GM15510 (cell line): ENCODE results near the gene CACNA1D.

Source experiments
- POLR2A ChIP-seq: IDR thresholded peaks from 3 replicates; pipeline ENCODE4 v1.6.1; 2011; ENCODE audit warnings: borderline replicate concordance; ENCODE audit not compliant: insufficient read length; ENCODE audit errors: extremely low read depth

The CACNA1D gene

GRCh38 chr3:53534216-53534615 is 39.8 kb downstream of the CACNA1D start:
- TF ChIP-seq POLR2A = no peak

GRCh38 chr3:53534676-53535400 is 40.4 kb downstream of the CACNA1D start:
- TF ChIP-seq POLR2A = no peak

- no peak for TF ChIP-seq POLR2A
Observed at GRCh38 chr3:53536282-53536681, 41.9 kb downstream of the CACNA1D start.

- no peak for TF ChIP-seq POLR2A
Observed at GRCh38 chr3:53544357-53544756, 49.9 kb downstream of the CACNA1D start.

GRCh38 chr3:53545310-53545995 is 51.0 kb downstream of the CACNA1D start:
- TF ChIP-seq POLR2A = no peak

- no peak for TF ChIP-seq POLR2A
Observed at GRCh38 chr3:53545996-53546359, 51.6 kb downstream of the CACNA1D start.

- TF ChIP-seq POLR2A = no peak
Observed at GRCh38 chr3:53547327-53547726, 52.9 kb downstream of the CACNA1D start.

- TF ChIP-seq POLR2A = no peak
Observed at GRCh38 chr3:53550005-53550620, 55.7 kb downstream of the CACNA1D start.

GRCh38 chr3:53551324-53551723 is 56.9 kb downstream of the CACNA1D start:
- TF ChIP-seq POLR2A = no peak

- TF ChIP-seq POLR2A = no peak
Observed at GRCh38 chr3:53552730-53553129, 58.3 kb downstream of the CACNA1D start.

GRCh38 chr3:53553200-53553599 is 58.8 kb downstream of the CACNA1D start:
- TF ChIP-seq POLR2A = no peak

- no peak for TF ChIP-seq POLR2A
Observed at GRCh38 chr3:53554559-53555067, 60.2 kb downstream of the CACNA1D start.

- no peak for TF ChIP-seq POLR2A
Observed at GRCh38 chr3:53555068-53555588, 60.7 kb downstream of the CACNA1D start.

GRCh38 chr3:53566461-53567145 is 72.2 kb downstream of the CACNA1D start:
- no peak for TF ChIP-seq POLR2A

- TF ChIP-seq POLR2A = no peak
Observed at GRCh38 chr3:53570081-53570480, 75.7 kb downstream of the CACNA1D start.

GRCh38 chr3:53570709-53571108 is 76.3 kb downstream of the CACNA1D start:
- TF ChIP-seq POLR2A = no peak

- TF ChIP-seq POLR2A = no peak
Observed at GRCh38 chr3:53571264-53571663, 76.9 kb downstream of the CACNA1D start.
